Body of pancreas (tissue), 4 donors: ENCODE measurements around the gene MEOX2.

ENCODE experiments used
- CTCF ChIP-seq, 7 experiments: fragments of 450-650 bp in 4 of 7; fragments of 200-600 bp in 3 of 7; sonication (generic) in 3 of 7; IDR thresholded peaks; one replicate each; pipeline ENCODE4 v1.5.1; 2016 to 2019; ENCODE audit warnings: antibody characterized with exemption in 7 of 7
- POLR2A ChIP-seq, 3 donors: fragments of 450-650 bp; IDR thresholded peaks; one replicate each; pipeline ENCODE4 v1.6.1; 2016; ENCODE audit warnings: antibody characterized with exemption in 3 of 3, mild to moderate bottlenecking in 2 of 3

DNA sequence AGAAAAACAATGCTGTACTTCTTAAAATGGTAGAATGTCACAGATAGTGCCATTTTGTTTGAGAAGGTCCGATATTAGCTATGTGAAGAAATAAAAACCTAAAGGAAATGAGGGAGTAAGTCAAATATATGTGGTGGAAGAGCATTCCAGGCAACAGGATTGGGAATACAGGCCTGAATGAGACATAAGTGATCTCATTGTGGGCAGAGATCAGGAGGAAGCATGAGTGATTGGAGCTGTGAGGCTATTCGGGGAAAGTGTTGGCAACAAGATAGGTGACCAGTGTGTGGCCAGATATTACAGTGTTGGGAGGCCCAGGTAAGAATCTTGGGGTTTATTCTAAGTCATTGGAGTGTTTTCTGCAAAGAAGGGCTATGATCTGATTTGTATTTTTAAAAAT, 83.4 kb downstream of the MEOX2 start:
- TF ChIP-seq CTCF (IDR thresholded peaks at IDR 0.05) (no peak), POLR2A (IDR thresholded peaks at IDR 0.05) (no peak)
